NCI-H2196 treated with DMSO at 0.1 percent for 48 hours (cell line): Measurements from ENCODE around the gene CEP104.

ENCODE experiments used
- DNase-seq: peaks from one replicate; lab custom pipeline; 2025; ENCODE audit not compliant: unreplicated experiment; lab: John Stamatoyannopoulos, UW

Gene CEP104

GRCh38 chr1:3894626-3895278 is 37.7 kb upstream of the CEP104 start:
- DNase-seq, result no peak

- no peak for DNase-seq
Observed at GRCh38 chr1:3893190-3893589, 36.2 kb upstream of the CEP104 start.

GRCh38 chr1:3892748-3893147 is 35.7 kb upstream of the CEP104 start:
- no peak for DNase-seq

GRCh38 chr1:3891329-3891865 is 34.4 kb upstream of the CEP104 start:
- no peak for DNase-seq

GRCh38 chr1:3890389-3891328 is 33.6 kb upstream of the CEP104 start:
- DNase-seq, result no peak

- no peak for DNase-seq
Observed at GRCh38 chr1:3889936-3890335, 32.9 kb upstream of the CEP104 start.

- DNase-seq, result no peak
Observed at GRCh38 chr1:3888301-3888700, 31.3 kb upstream of the CEP104 start.

- DNase-seq, result no peak
Observed at GRCh38 chr1:3886691-3887090, 29.7 kb upstream of the CEP104 start.

GRCh38 chr1:3886106-3886670 is 29.2 kb upstream of the CEP104 start:
- DNase-seq, result no peak

GRCh38 chr1:3885611-3886010 is 28.6 kb upstream of the CEP104 start:
- DNase-seq, result no peak

- no peak for DNase-seq
Observed at GRCh38 chr1:3884966-3885365, 28.0 kb upstream of the CEP104 start.

- no peak for DNase-seq
Observed at GRCh38 chr1:3883194-3883925, 26.3 kb upstream of the CEP104 start.

- no peak for DNase-seq
Observed at GRCh38 chr1:3881193-3881480, 24.1 kb upstream of the CEP104 start.

GRCh38 chr1:3880429-3881192 is 23.6 kb upstream of the CEP104 start:
- no peak for DNase-seq

GRCh38 chr1:3879787-3880428 is 22.9 kb upstream of the CEP104 start:
- DNase-seq, result no peak

GRCh38 chr1:3879099-3879498 is 22.1 kb upstream of the CEP104 start:
- DNase-seq, result no peak

GRCh38 chr1:3876716-3877115 is 19.7 kb upstream of the CEP104 start:
- no peak for DNase-seq

GRCh38 chr1:3874736-3875135 is 17.7 kb upstream of the CEP104 start:
- no peak for DNase-seq

GRCh38 chr1:3872546-3872945 is 15.5 kb upstream of the CEP104 start:
- no peak for DNase-seq

- no peak for DNase-seq
Observed at GRCh38 chr1:3871451-3871805, 14.4 kb upstream of the CEP104 start.
